ENCODE data around the gene KRTAP5-10.
"Not testable (repeated sequence)": the region's sequence is repeated elsewhere in the genome, so short reads cannot be mapped to it uniquely, and the experiment has no call there.

GRCh38 chr11:71607520-71608216 is 42.3 kb downstream of the KRTAP5-10 start:
- not testable (repeated sequence) for TF ChIP-seq PAX5 (IDR thresholded peaks at IDR 0.05; ENCODE audit: insufficient read depth, low read length, severe bottlenecking); TAF1 (IDR thresholded peaks at IDR 0.05; ENCODE audit: low read depth, low read length); POU2F2 (IDR thresholded peaks at IDR 0.05; ENCODE audit: low read depth, low read length); POLR2A (IDR thresholded peaks at IDR 0.05; ENCODE audit: low read depth, low read length)
